Natural killer cell treated with Interleukin-12 subunit alpha and Interleukin-12 subunit beta and Interleukin-15 and Interleukin-18, amount 100 ng/mL, for 72 hours (primary cell): Measurements from ENCODE around the gene KCNK15. TPM values are rescaled to one million over a fixed set of nuclear protein-coding genes. Genes with fewer than 3 reads are reported as not detected.

ENCODE experiments used
- ATAC-seq, 2 donors: fragments of 150-1000 bp; cut with Tn5 transposase in 1 of 2; sonication (Bioruptor Pico), chemical (Tn5 transposase) in 1 of 2; 2 replicates each; pipeline ENCODE4 v1.10.0; 2021
- DNase-seq: peaks from one replicate; pipeline ENCODE4 v3.0.0; 2022; ENCODE audit warnings: low spot score
- H3K27ac Mint-ChIP-seq, 2 donors: 1 replicate in 1 of 2; 2 replicates in 1 of 2; pipeline ENCODE4 v1.8.0; 2022; ENCODE audit warnings: mixed read lengths in 2 of 2, mild to moderate bottlenecking in 1 of 2, moderate library complexity in 1 of 2
- H3K27me3 Mint-ChIP-seq, 2 donors: 1 replicate in 1 of 2; 2 replicates in 1 of 2; pipeline ENCODE4 v1.8.0; 2022; ENCODE audit warnings: mixed read lengths in 2 of 2
- H3K36me3 Mint-ChIP-seq: one replicate; pipeline ENCODE4 v1.8.0; 2022; ENCODE audit warnings: mixed read lengths
- H3K4me1 Mint-ChIP-seq, 2 donors: 1 replicate in 1 of 2; 2 replicates in 1 of 2; pipeline ENCODE4 v1.8.0; 2022; ENCODE audit warnings: low read depth in 2 of 2, mixed read lengths in 2 of 2, mild to moderate bottlenecking in 1 of 2
- H3K4me3 Mint-ChIP-seq: one replicate; pipeline ENCODE4 v1.8.0; 2022; ENCODE audit warnings: mixed read lengths
- H3K9me3 Mint-ChIP-seq: 2 replicates; pipeline ENCODE4 v1.8.0; 2022; ENCODE audit warnings: mixed read lengths
- total RNA-seq, 2 donors: library from RNA; stranded (reverse); gene quantifications; one replicate each; pipeline ENCODE4 v1.2.3, GENCODE V29; 2022

KCNK15 gene
- total RNA-seq, 2 donors from 2014 or later, result 0.28 to 0.50 TPM

DNA sequence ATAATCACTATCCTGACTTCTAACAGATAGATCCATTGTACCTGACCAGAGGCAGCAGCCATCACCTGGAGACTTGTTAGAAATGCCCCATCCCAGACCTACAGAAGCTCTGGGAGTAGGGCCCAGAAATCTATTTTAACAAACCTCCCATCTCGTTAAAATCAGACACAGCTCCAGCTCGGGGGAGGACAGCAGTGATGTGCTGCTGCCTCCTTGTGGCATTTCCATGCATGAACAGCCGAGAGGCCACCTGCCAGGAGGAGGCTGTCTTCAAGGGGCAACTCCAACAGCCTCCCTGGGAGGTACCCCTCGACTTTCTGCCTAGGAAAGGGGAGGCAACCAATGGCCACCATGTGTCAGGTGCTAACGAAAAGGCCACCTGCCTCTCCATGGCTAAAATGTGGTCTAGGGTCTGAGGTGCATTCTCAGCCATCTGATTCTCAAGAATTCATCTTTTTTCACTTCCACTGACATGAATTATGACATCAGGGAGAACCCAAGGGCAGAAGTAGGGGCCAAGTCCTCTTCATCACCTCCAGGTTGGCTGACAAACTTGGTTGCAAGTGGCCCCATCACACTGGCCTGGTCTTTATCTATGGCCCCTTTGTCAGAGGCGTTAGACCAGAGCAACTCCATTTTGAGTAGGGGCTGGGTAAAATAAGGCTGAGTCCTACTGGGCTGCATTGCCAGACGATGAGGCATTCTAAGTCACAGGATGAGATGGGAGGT, 12.2 kb upstream of the KCNK15 start:
- H3K27me3 Mint-ChIP-seq, result peaks cover 0 to 6% of the 10 kb centered on the region in 2 donors
- H3K36me3 Mint-ChIP-seq, result no peaks in the 10 kb centered on the region
- H3K27ac Mint-ChIP-seq, result no peak overlapping the region
- H3K4me1 Mint-ChIP-seq, result peaks cover 10 to 16% of the 10 kb centered on the region in 2 donors
- H3K4me3 Mint-ChIP-seq, result no peak overlapping the region
- ATAC-seq (peak; percentile 56 to 71), DNase-seq (peak; percentile 28)
- H3K9me3 Mint-ChIP-seq, result peaks cover 4% of the 10 kb centered on the region

DNA sequence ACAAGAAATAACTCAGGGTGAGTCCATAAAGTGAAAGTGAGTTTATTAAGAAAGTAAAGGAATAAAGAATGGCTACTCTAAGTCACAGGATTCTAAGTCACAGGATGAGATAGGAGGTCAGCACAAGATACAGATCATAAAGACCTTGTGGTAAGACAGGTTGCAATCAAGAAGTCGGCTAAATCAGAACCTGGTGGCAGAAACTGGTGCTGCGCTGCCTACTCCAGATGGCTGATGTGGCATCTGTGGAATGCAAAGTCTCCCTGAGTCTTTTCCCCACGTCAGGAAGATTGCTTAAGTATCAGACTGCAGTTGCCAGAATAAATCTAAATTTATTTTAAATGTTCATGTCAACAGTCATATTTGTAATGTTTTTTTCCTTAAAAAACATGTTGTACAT, 10.7 kb upstream of the KCNK15 start:
- H3K4me1 Mint-ChIP-seq, result peaks cover 10 to 18% of the 10 kb centered on the region in 2 donors
- H3K27me3 Mint-ChIP-seq, result peaks cover 0 to 2% of the 10 kb centered on the region in 2 donors
- ATAC-seq (no peak), DNase-seq (no peak)
- H3K9me3 Mint-ChIP-seq, result peaks cover 4% of the 10 kb centered on the region
- H3K27ac Mint-ChIP-seq, result no peak overlapping the region
- H3K4me3 Mint-ChIP-seq, result no peak overlapping the region
- no peaks in the 10 kb centered on the region for H3K36me3 Mint-ChIP-seq

DNA sequence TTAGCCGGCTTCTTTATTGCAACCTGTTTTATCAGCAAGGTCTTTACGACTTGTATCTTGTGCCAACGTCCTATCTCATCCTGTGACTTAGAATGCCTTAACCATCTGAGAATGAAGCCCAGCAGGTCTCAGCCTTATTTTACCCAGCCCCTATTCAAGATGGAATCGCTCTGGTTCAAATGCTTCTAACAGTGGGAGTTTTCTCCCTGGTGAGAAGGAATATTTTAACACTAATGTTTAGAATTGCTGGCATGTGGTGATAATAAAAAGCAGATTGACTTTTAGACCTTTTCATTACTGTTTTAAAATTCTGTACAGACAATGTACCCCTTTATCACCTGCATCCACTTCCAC, 9.9 kb upstream of the KCNK15 start:
- H3K36me3 Mint-ChIP-seq, result no peaks in the 10 kb centered on the region
- no peak for DNase-seq
- H3K27me3 Mint-ChIP-seq, result peaks cover 0 to 2% of the 10 kb centered on the region in 2 donors
- peak overlapping the region; percentile 10 to 80 for H3K27ac Mint-ChIP-seq
- H3K9me3 Mint-ChIP-seq, result peaks cover 4% of the 10 kb centered on the region
- no peak for ATAC-seq
- peaks cover 10 to 18% of the 10 kb centered on the region in 2 donors for H3K4me1 Mint-ChIP-seq
- peak overlapping the region; percentile 49 for H3K4me3 Mint-ChIP-seq

DNA sequence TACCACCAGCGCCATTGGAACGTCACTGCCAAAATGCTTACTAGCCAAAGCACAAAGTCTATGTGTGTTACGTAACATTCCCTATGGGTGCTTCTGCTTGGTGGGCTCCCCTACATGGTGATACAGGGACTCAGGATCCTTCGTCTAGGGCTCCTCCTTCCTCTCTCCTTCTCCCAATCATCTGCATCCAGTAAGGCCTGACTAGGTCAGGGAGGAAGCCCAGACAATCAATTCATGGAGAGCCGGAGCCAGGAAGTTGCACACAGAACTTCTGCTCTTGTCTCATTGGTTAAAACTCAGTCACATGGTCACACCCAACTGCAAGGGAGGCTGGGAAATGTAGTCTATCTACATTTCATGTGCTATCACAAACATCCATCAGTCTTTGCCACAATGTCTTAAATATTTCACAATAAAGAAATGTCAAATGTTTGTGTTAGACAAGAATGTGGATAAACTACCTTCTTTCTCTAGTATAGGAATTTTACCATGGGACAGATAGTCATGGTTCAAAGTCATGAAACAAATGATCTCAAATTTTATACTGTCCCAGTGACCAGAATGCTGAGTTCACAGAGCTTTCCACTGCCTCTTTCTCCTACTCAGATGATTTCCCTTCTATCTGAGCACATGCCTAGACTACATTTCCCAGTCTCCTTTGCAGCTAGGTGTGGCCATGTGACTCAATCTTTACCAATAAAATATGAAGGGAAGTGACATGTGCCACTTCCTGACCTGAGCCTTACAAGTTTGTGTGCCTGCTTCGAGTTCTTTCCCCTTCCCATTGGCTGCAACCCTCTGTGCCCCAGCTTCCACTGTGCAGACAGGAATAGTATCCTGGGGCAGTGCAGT, 9.3 kb upstream of the KCNK15 start:
- ATAC-seq (peak; percentile 73 to 83), DNase-seq (peak; percentile 57)
- Mint-ChIP-seq H3K9me3 (peaks cover 4% of the 10 kb centered on the region), H3K4me3 (peak overlapping the region; percentile 49), H3K4me1 (peaks cover 10 to 18% of the 10 kb centered on the region in 2 donors), H3K27ac (peak overlapping the region; percentile 10 to 80), H3K36me3 (no peaks in the 10 kb centered on the region), H3K27me3 (peaks cover 0 to 2% of the 10 kb centered on the region in 2 donors)

DNA sequence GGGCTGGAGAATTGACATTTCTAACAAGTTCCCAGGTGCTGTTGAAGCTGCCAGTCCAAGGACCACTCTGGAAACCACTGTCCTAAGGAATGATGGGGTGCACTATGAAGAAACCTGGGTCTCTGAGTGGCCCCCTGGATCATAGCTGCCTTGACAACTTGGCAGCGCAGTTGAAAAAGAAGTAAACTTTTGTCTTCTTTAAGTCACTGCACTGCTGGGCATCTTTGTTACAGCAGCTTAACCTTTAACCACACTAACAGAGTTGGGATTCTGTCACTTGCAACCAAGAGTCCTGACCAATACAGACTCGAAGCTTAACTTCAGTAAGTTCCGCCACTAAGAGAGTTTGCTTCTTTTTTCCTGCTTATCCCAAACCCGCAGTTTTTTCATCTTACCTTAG, 8.5 kb upstream of the KCNK15 start:
- ATAC-seq (no peak), DNase-seq (no peak)
- Mint-ChIP-seq H3K36me3 (no peaks in the 10 kb centered on the region), H3K9me3 (peaks cover 4% of the 10 kb centered on the region), H3K4me1 (peaks cover 10 to 18% of the 10 kb centered on the region in 2 donors), H3K27me3 (peaks cover 0 to 2% of the 10 kb centered on the region in 2 donors), H3K27ac (no peak overlapping the region), H3K4me3 (no peak overlapping the region)

DNA sequence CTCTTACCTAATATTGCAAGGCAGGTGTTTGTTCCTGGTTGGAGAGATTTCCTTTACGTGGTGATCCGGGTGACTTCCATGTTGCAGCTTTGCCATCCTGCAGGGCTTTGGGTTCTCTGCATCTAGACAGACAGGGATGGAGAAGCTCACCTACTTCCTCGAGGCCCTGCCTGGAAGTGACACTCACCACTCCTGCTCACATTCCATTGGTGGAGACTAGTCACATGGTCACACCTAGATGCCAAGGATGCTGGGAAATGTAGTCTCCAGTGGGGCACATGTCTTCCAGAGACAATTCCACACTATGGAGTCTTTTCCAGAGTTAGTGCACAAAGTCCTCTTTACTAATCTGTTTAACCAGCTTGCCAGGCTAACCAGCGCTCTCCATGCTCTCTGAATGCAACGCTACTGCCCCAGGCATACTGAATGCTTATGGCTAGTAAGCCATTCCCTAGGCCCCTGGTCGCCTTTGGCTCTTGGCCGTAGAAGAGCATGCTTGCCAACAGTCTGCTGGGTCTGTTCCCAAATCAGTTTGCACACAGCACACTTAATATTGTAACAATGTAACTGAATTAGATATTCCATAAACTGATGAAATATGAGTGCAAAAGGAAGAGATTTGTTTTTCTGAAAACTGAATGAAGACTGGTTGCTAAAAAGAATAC, 6.7 kb upstream of the KCNK15 start:
- H3K4me3 Mint-ChIP-seq, result no peak overlapping the region
- H3K9me3 Mint-ChIP-seq, result peaks cover 4% of the 10 kb centered on the region
- ATAC-seq (peak in 1 of 2 donors; percentile 74), DNase-seq (peak; percentile 35)
- peaks cover 10 to 13% of the 10 kb centered on the region in 2 donors for H3K4me1 Mint-ChIP-seq
- no peaks in the 10 kb centered on the region for H3K36me3 Mint-ChIP-seq
- no peak overlapping the region for H3K27ac Mint-ChIP-seq
- H3K27me3 Mint-ChIP-seq, result peaks cover 7 to 13% of the 10 kb centered on the region in 2 donors

DNA sequence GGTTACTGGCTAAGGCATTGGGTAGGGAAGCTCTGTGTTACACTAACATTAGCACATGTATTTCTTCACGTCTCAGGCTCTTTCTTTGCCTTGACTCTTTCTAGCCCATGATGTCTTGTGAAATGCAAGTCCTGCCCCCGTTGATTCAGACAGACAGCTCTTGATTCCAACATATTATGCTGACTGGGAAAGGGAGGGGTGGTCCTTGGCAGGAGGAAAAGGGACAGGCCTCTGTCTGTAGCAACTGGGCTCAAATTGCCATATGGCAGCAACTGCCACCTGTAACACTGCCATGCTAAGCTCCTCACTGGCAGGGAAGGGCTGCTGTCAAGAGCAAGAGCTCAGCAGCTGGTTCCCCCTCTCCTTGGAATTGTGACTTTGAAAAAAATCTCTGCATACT, 5.7 kb upstream of the KCNK15 start:
- peak; percentile 23 for DNase-seq
- no peak for ATAC-seq
- Mint-ChIP-seq H3K9me3 (peaks cover 4% of the 10 kb centered on the region), H3K27ac (no peak overlapping the region), H3K4me1 (peaks cover 11 to 14% of the 10 kb centered on the region in 2 donors), H3K36me3 (no peaks in the 10 kb centered on the region), H3K27me3 (peaks cover 17 to 19% of the 10 kb centered on the region in 2 donors), H3K4me3 (no peak overlapping the region)

DNA sequence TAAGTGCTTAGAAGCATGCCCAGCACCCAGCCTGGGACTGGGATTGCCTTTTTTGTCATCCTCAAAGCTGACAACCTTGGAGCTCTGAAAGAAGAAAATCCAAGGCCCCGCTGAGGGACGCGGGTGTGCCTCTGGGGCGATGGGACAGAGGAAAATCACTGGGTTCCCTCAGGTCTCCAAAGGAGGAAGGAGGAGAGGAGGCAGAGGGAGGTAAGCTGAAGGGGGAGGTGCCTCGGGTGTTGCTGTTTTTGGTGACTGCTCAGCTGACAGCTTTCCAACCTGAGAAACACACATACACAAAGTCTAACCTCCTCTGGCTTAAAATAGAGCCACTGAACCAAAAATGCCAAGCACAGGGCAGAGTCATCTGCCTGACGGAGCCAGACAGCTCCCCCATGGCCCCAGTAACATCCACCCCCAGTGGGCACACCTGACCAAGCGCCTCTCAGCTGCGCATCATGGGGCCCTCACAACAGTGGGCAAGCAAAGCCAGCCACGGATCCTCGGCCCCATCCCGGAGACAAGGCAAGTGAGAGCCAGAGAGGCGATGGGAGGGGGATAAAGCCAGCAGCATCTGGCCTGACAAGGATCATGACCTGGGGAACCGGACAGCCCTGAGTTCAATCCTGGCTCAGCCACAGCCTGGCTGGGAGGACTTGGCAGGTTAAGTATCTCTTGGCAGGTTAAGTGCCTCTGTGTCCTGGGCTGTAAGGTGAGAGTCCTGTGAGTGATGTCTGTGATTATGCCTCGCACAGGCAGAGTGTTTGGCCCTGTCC, 3.2 kb upstream of the KCNK15 start:
- Mint-ChIP-seq H3K27me3 (peaks cover 29 to 35% of the 10 kb centered on the region in 2 donors), H3K4me3 (no peak overlapping the region), H3K27ac (no peak overlapping the region), H3K4me1 (peaks cover 9 to 16% of the 10 kb centered on the region in 2 donors), H3K9me3 (no peaks in the 10 kb centered on the region), H3K36me3 (no peaks in the 10 kb centered on the region)
- ATAC-seq, result no peak
- peak; percentile 57 for DNase-seq

DNA sequence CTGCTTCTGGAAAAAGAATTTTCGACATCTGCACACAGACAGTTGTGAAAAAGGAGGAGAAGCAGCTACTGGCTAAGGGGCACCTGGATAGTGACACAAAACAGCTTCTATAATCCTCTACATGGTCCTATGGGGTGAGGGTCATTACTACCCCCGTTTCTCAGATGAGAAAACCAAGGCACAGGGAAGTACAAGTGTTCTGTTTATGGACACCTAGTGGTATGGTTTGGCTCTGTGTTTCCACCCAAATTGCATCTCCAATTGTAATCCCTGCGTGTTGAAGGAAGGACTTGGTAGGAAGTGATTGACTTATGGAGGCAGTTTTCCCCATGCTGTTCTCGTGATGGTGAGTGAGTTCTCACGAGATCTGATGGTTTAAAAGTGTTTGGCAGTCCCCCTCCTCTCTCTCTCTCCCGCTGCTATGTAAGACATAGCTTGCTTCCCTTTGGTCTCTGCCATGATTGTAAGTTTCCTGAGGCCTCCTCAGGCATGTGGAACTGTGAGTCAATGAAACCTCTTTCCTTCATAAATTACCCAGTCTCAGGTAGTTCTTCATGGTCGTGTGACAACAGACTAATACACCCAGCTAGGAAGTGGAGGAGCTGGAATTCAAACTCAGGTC, 2.5 kb upstream of the KCNK15 start:
- H3K27me3 Mint-ChIP-seq, result peaks cover 30 to 38% of the 10 kb centered on the region in 2 donors
- no peak overlapping the region for H3K4me3 Mint-ChIP-seq
- no peak overlapping the region for H3K27ac Mint-ChIP-seq
- H3K4me1 Mint-ChIP-seq, result peaks cover 11 to 17% of the 10 kb centered on the region in 2 donors
- ATAC-seq, result no peak
- no peaks in the 10 kb centered on the region for H3K36me3 Mint-ChIP-seq
- H3K9me3 Mint-ChIP-seq, result no peaks in the 10 kb centered on the region
- peak; percentile 59 for DNase-seq

DNA sequence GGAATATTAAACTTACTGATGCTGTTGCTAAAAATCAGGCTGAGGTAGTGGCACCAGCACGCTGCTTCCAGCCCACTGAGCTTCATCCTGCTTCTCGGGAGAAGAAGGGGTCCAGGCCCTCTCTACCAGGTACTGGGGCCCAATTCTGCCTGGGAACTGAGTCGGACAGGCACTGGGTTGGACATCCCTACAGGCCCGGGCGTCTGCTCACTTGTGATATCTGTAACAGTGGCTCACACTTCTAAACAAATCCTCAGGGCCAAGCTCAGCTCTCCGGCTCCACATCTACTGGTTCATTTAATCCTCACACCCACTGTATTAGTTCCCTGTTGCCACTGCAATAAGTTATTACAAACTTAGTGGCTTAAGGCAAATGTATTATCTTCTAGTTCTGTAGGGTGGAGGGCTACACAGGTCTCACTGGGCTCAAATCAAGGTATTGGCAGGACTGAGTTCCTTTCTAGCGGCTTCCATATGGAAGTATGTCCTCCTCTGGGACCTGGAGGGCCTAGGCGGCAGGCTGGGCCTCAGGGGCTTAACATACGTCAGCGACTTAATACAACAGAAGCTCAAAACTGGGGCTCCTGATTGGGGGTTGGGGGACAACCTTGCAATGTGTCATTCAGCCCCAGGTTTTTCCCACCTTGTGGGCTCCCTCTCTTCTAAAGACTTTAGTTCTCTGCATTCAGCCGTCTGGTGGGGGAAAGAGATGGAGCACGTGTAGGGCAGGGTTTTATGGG, 1.6 kb upstream of the KCNK15 start:
- Mint-ChIP-seq H3K27ac (no peak overlapping the region), H3K4me3 (no peak overlapping the region), H3K36me3 (no peaks in the 10 kb centered on the region), H3K27me3 (peaks cover 32 to 38% of the 10 kb centered on the region in 2 donors), H3K9me3 (no peaks in the 10 kb centered on the region), H3K4me1 (peaks cover 11 to 14% of the 10 kb centered on the region in 2 donors)
- ATAC-seq, result no peak
- DNase-seq, result peak; percentile 47

DNA sequence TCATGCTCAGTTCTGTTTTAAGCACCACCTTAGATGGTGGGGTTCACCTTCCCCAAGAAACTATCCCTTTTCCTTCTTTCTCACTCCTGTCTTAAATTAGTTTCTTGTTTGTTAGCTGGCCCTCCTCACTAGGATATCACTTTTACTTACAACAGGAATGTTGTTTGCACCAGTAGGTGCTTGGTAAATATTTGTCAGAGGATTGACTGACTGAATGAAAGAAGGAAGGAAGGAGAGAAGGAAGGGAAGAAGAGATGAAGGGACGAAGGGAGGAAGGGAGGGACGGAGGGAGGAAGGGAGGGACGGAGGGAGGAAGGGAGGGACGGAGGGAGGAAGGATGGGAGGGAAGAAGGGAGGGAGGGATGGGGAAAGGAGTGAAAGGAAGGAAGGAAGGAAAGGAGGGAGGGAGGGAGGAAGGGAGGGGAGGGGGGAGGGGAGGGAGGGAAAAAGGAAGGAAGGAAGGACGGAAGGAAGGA, 505 bp upstream of the KCNK15 start:
- Mint-ChIP-seq H3K4me1 (peaks cover 11 to 14% of the 10 kb centered on the region in 2 donors), H3K9me3 (no peaks in the 10 kb centered on the region), H3K36me3 (no peaks in the 10 kb centered on the region), H3K4me3 (peak overlapping the region; percentile 70), H3K27me3 (peaks cover 38 to 39% of the 10 kb centered on the region in 2 donors), H3K27ac (peak overlapping the region in 1 of 2 donors; percentile 51)
- DNase-seq, result no peak
- no peak for ATAC-seq
